Esophagus (tissue), 2 donors: ENCODE results near the gene ANKRD13A. TPM values are rescaled to one million over a fixed set of nuclear protein-coding genes. Genes with fewer than 3 reads are reported as not detected.

Experiments used
- H3K27ac ChIP-seq, 2 donors: one replicate each; pipeline ENCODE4 v1.5.1; 2013; ENCODE audit warnings: low read depth in 2 of 2, mild to moderate bottlenecking in 2 of 2, inconsistent platforms in 1 of 2, low read length in 1 of 2, moderate library complexity in 1 of 2
- H3K27me3 ChIP-seq, 2 donors: one replicate each; pipeline ENCODE4 v1.6.1; 2013; ENCODE audit warnings: low read length in 2 of 2, control low read depth in 1 of 2, mild to moderate bottlenecking in 1 of 2; ENCODE audit not compliant: insufficient read depth in 2 of 2, control insufficient read depth in 1 of 2
- H3K36me3 ChIP-seq, 2 donors: one replicate each; pipeline ENCODE4 v1.6.1; 2013; ENCODE audit warnings: low read length in 1 of 2; ENCODE audit not compliant: control insufficient read depth in 2 of 2, insufficient read depth in 2 of 2
- H3K4me1 ChIP-seq, 2 donors: one replicate each; pipeline ENCODE4 v1.6.1; 2013; ENCODE audit warnings: low read length in 1 of 2; ENCODE audit not compliant: control insufficient read depth in 2 of 2, insufficient read depth in 2 of 2
- H3K4me3 ChIP-seq, 2 donors: one replicate each; pipeline ENCODE4 v1.5.1; 2013; ENCODE audit warnings: low read length in 2 of 2, mild to moderate bottlenecking in 2 of 2, low read depth in 1 of 2, moderate library complexity in 1 of 2
- H3K9me3 ChIP-seq, 2 donors: one replicate each; pipeline ENCODE4 v1.6.1; 2013; ENCODE audit warnings: mild to moderate bottlenecking in 2 of 2, low read depth in 1 of 2, low read length in 1 of 2, moderate library complexity in 1 of 2; ENCODE audit not compliant: control insufficient read depth in 2 of 2, insufficient read depth in 1 of 2
- WGBS, 2 donors: extraction: QIAGEN DNeasy Blood & Tissue Kit; methylation state at CpG; one replicate each; pipeline ENCODE4 v1.1.7; 2013; 5-methylcytosine and 5-hydroxymethylcytosine counted together
- polyA plus RNA-seq, 2 donors: library from polyadenylated mRNA; stranded (reverse); fragments of 200-250 nt; gene quantifications; one replicate each; pipeline ENCODE4 v1.2.3, GENCODE V29; 2013
- donor health status: healthy with polysubstance abuse.
- donor health status: Bipolar disorder and iron deficiency.

The ANKRD13A gene
- polyA plus RNA-seq, result 10 to 100 TPM; 20.0 to 25.4 TPM

DNA sequence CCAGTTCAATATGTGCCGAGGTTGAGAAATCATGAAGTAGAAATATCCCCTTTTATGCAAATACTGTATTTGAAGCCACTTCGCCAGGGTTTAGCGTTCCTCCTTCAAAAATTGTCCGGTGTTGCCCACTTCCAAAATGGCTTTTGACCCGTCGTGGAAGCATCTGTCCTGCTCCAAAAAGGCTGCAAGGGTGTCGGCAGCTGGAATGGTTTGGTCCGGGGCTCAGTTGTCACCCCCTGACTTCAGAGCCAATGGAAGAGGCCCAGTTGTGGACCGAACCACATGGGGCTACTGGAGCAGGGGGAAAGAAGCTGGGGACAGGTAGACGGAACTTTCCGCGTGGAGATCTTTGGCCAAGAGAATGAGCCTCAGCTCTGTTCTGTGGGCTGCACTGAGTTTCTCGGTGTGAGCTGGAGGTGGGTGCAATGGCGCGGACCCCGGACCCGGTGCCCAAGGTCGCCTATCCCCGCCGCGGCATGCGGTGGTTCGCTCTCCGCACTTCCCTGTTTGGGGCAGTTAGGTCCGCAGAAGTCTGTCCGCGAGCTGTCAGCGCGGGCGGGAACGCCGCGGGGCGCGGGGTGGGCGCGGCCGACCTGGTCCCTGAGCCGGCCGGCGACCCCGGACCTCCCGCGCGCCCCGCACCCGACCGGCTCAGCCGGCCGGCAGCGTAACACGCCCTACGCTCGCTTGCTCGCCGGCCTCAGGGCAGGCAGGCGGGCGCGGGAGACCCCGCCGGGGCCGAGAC lies at the start of gene ANKRD13A:
ANKRD13A (plus strand) TSS at position 527 of the 745 bp plus-strand sequence. CDS start 259 bp downstream, outside the sequence.
- Histone ChIP-seq H3K27me3 (no peaks in the 10 kb centered on the region), H3K36me3 (no peaks in the 10 kb centered on the region), H3K9me3 (no peaks in the 10 kb centered on the region), H3K4me3 (peak within 1 kb of the TSS; percentile 95), H3K4me1 (peaks cover 0 to 2% of the 10 kb centered on the region in 2 donors), H3K27ac (peak within 1 kb of the TSS; percentile 75 to 83)
- WGBS, 2 donors, result 0 to 1% methylated on average over 60 to 62 of the region's 62 CpGs

DNA sequence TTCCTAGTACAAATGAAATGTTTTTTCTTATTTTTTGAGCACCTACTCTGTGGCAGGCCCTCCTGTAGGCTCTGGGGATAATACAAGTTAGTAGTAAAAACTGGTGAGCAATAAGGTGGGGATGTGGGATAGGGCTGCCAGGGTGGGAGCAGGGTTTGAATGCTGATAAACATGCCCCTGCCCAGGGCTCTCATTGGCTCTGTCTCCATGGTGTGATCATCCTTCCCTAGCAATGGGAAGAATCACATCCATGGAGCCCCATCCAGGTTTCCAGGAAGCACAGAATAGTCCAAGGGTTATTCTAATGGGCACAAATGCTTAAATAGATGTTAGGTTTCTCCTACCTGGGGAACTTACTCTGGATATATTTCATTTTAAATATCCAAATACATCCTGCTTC lies 48.6 kb upstream of the ANKRD13A start:
- no peak overlapping the region for H3K27ac ChIP-seq
- peaks cover 0 to 3% of the 10 kb centered on the region in 2 donors for H3K4me1 ChIP-seq
- H3K9me3 ChIP-seq, result no peaks in the 10 kb centered on the region
- peaks cover 7 to 20% of the 10 kb centered on the region in 2 donors for H3K36me3 ChIP-seq
- no peak overlapping the region for H3K4me3 ChIP-seq
- no peaks in the 10 kb centered on the region for H3K27me3 ChIP-seq

DNA sequence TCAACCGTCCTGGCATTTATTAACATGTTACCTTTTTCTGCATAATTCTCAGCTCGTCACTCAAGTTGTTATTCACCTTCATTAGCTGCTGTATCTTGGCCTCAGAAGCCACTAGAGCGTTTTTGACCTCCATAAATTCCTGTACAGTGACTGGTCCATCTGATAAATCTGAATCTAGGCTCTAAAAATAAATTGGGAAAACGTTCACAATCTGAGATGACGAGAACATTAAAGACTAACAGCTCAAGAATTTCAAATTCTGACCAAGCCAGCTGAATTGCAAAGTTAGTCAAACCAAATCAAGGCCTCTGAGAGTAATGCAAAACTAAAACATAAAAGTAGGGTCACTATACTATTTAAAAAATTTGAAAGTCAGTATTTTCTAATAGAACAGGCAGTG lies 48.1 kb upstream of the ANKRD13A start:
- 60 to 71% methylated on average over 5 of the region's 5 CpGs for WGBS, 2 donors
- no peaks in the 10 kb centered on the region for H3K27me3 ChIP-seq
- peaks cover 0 to 3% of the 10 kb centered on the region in 2 donors for H3K4me1 ChIP-seq
- no peak overlapping the region for H3K27ac ChIP-seq
- peaks cover 7 to 20% of the 10 kb centered on the region in 2 donors for H3K36me3 ChIP-seq
- H3K4me3 ChIP-seq, result no peak overlapping the region
- no peaks in the 10 kb centered on the region for H3K9me3 ChIP-seq

DNA sequence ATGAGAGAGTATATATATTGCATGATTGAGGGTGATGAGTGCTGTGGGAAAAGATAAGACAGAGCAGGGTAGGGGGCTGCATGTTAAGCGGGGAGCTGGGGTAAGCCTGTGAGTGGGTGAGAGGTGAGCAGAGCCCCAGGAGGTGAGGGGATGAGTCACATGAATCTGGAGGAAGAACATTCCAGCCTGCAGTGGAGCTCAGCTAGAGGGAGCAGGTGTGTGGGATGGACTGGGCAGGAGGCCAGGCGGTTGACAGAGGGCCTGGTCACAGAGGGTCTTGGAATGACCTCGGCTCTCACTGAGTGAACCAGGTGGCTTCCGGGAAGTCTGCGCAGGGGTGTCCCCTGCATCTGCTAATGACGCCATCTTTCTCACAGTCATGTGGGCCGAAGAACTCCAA lies 47.5 kb upstream of the ANKRD13A start:
- peak overlapping the region in 1 of 2 donors; percentile 51 for H3K27ac ChIP-seq
- H3K4me1 ChIP-seq, result peaks cover 0 to 3% of the 10 kb centered on the region in 2 donors
- H3K27me3 ChIP-seq, result no peaks in the 10 kb centered on the region
- no peak overlapping the region for H3K4me3 ChIP-seq
- peaks cover 7 to 18% of the 10 kb centered on the region in 2 donors for H3K36me3 ChIP-seq
- no peaks in the 10 kb centered on the region for H3K9me3 ChIP-seq
- WGBS, 2 donors, result 69 to 83% methylated on average over 7 of the region's 7 CpGs

DNA sequence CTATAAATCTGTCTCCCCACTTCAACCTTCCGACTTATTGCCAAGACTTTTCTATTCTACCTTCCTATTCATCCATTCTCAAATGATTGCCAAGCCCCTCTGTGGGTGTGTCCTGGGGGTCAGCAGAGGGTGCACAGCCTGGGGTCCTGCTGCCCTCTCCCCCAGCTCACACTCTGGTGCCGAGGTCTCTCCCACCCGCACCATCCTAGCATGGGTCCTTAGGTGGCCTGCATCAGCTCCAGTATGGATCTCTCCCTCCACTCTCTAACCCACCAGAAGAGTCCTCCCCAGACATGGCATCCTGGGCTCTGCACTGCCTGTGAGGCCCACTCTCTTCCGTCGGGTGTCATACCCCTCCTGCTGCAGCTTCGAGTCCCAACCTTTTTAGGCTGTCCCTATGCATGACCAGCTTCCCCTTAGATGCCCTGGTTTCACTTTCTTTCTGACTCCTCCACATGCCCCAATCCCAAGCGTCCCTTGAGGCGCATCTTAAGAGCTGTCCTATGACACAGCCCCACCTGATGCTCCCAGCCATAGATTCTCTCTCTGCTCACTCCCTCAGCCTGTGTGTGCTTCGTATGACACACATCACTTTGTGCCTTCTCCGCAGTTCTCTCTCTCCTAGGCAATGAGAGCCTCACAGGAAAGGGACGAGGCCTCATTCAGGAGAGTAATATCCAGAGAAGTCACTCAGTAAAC lies 46.9 kb upstream of the ANKRD13A start:
- Histone ChIP-seq H3K27ac (peak overlapping the region in 1 of 2 donors; percentile 51), H3K36me3 (peaks cover 7 to 18% of the 10 kb centered on the region in 2 donors), H3K4me1 (peaks cover 0 to 3% of the 10 kb centered on the region in 2 donors), H3K27me3 (no peaks in the 10 kb centered on the region), H3K4me3 (no peak overlapping the region), H3K9me3 (no peaks in the 10 kb centered on the region)
- WGBS, 2 donors, result 84 to 91% methylated on average over 11 of the region's 11 CpGs

DNA sequence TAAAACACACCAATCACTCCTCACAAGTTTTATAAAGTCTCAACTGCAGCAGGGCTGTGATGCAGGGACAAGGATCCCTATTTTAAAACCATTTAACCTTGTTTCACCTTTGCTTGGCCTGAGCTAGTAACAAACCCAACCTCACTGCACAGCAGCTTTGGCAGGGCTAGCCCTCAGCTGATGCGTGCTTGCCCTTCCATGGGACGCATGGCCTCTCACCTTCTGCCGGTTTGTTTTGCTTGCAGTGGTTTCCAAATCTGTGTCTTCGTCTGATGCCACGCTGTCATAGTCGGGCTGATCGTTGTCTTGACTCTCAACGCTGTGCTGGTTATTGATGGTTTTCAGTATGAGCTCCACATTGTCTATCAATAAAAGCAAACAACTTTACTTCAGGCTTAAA lies 46.4 kb upstream of the ANKRD13A start:
- H3K9me3 ChIP-seq, result no peaks in the 10 kb centered on the region
- 91 to 92% methylated on average over 8 of the region's 8 CpGs for WGBS, 2 donors
- no peaks in the 10 kb centered on the region for H3K27me3 ChIP-seq
- H3K27ac ChIP-seq, result no peak overlapping the region
- H3K4me1 ChIP-seq, result peaks cover 0 to 3% of the 10 kb centered on the region in 2 donors
- no peak overlapping the region for H3K4me3 ChIP-seq
- peaks cover 7 to 18% of the 10 kb centered on the region in 2 donors for H3K36me3 ChIP-seq

DNA sequence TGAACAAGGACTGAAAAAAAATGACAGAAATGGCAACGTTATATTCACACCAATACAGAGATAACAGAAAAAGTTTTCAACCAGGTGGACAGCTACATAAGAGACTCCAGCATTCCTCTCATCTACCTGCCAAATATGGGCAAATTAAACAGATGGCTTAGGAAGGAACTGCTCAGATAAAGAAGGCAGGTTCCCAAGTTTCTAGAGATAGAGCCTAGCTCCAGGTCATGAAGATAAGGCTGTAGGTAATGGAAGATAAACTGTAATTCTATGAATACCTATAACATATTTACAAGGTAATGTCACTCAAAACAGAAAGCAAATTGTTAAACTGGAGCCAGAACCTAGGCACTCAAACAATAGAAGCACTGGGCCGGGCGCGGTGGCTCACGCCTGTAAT lies 45.6 kb upstream of the ANKRD13A start:
- Histone ChIP-seq H3K36me3 (peaks cover 7 to 14% of the 10 kb centered on the region in 2 donors), H3K9me3 (no peaks in the 10 kb centered on the region), H3K27me3 (no peaks in the 10 kb centered on the region), H3K27ac (no peak overlapping the region), H3K4me1 (peaks cover 0 to 3% of the 10 kb centered on the region in 2 donors), H3K4me3 (no peak overlapping the region)
- WGBS, 2 donors, result 79 to 91% methylated on average over 5 of the region's 5 CpGs

DNA sequence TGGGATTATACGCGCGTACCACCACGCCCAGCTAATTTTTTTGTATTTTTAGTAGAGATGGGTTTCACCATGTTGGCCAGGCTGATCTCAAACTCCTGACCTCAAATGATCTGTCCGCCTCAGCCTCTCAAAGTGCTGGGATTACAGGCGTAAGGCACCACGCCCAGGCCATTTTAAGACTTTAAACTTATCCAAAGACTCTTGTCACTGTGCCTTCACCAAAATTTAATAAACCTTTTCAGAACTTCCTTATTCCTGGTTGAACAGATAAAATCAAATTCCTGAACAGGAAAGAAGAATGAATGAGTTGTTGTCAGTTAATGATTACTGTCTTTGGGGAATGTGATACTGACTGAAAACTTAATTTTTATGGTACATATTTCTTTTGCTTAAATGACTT lies 40.9 kb upstream of the ANKRD13A start:
- no peaks in the 10 kb centered on the region for H3K9me3 ChIP-seq
- H3K36me3 ChIP-seq, result peaks cover 4% of the 10 kb centered on the region in 2 donors
- no peak overlapping the region for H3K4me3 ChIP-seq
- H3K4me1 ChIP-seq, result no peaks in the 10 kb centered on the region
- H3K27ac ChIP-seq, result no peak overlapping the region
- H3K27me3 ChIP-seq, result no peaks in the 10 kb centered on the region
- 96 to 97% methylated on average over 7 of the region's 7 CpGs for WGBS, 2 donors

DNA sequence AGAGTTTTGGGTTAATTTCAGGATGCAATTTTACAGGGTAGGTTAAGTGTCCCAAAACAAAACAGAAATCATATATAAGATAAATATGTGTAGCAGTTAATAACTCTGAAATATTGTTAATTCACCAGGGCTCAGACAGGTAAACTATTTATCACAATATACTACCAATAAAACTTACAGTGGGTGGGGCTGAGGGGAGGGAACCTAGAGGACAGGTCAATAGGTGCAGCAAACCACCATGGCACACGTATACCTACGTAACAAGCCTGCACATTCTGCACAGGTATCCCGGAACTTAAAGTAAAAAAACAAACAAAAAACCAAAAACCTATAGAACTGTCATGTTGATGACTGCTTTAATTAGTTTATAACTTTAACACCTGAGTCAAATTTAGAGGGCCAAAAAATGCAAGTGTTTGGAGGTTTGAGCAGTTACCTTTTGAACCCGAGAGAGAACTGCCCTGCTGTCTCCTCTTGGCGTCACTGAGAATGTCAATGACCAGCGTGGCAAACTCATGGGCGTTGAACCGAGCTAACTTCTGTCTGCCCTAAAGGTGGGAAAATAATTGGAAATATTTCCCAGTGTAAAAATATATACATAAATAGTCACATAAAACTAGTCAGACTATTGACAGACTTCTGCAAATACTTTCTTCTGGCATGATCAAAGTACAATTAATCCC lies 39.7 kb upstream of the ANKRD13A start:
- no peak overlapping the region for H3K27ac ChIP-seq
- H3K9me3 ChIP-seq, result no peaks in the 10 kb centered on the region
- no peak overlapping the region for H3K4me3 ChIP-seq
- H3K27me3 ChIP-seq, result no peaks in the 10 kb centered on the region
- H3K4me1 ChIP-seq, result no peaks in the 10 kb centered on the region
- peaks cover 4 to 7% of the 10 kb centered on the region in 2 donors for H3K36me3 ChIP-seq
- WGBS, 2 donors, result 96% methylated on average over 8 of the region's 8 CpGs
